ENCODE results near the gene RNF41.

Gene RNF41

DNA sequence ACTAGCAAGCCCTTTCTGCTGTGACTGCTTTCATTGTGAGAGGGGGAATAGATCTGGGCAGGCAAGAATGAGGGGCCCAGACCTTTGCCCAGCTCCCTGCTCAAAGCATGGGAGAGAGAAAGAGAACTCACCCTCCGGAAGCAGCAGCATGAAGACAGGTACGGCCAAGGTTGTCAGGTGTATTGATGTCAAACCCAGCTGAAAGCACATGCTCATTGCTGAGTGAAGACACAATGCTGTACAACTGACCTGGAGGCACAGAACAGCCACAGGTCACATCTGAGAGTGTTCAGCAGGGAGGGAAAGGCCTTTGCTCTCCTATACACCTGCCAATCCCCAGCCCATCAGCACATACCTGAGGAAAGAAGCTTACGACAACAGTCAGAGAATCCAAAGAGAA lies 30.9 kb upstream of the RNF41 start:
- ChIA-PET CTCF (interaction anchor here (0.7 to 9.8 kb wide), 6 partner anchors 9 to 62 kb away, joined by 3 to 72 read pairs (median 4); partner anchors contain the start of genes COQ10A, RNF41 and SMARCC2), POLR2A (interaction anchor here (0.5 to 1.2 kb wide), 3 partner anchors 10 to 92 kb away, joined by 3 to 5 read pairs (median 3); partner anchors contain the start of gene RNF41)
- TF ChIP-seq, protein P1, sequence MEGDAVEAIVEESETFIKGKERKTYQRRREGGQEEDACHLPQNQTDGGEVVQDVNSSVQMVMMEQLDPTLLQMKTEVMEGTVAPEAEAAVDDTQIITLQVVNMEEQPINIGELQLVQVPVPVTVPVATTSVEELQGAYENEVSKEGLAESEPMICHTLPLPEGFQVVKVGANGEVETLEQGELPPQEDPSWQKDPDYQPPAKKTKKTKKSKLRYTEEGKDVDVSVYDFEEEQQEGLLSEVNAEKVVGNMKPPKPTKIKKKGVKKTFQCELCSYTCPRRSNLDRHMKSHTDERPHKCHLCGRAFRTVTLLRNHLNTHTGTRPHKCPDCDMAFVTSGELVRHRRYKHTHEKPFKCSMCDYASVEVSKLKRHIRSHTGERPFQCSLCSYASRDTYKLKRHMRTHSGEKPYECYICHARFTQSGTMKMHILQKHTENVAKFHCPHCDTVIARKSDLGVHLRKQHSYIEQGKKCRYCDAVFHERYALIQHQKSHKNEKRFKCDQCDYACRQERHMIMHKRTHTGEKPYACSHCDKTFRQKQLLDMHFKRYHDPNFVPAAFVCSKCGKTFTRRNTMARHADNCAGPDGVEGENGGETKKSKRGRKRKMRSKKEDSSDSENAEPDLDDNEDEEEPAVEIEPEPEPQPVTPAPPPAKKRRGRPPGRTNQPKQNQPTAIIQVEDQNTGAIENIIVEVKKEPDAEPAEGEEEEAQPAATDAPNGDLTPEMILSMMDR (IDR thresholded peaks at IDR 0.05; ENCODE audit: insufficient read depth, low read length, missing control alignments): no peak
- no peak overlapping the region for H3K4me3 ChIP-seq (ENCODE audit: low read depth, low read length)
- no peak for DNase-seq (ENCODE audit: low read depth, low spot score)

DNA sequence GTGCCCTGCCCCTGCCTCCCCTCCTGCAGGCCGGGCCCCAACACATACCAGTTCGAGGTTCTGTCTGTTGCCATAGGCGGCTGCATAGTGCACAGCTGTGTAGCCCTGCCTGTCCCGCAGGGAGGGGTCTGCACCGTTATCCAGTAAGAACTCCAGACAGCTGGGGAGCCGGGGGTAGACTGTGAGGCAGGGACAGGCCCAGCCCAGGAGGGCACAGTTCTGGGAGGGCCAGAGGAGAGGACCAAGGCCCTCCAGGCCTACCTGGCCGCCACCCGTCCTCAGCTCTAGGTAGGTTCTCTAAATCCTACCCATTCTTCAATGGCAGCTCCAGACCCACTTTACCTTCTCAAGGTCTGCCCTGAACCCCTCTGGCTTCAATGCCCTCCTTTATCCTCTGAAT lies 27.0 kb upstream of the RNF41 start:
- TF ChIP-seq, protein P1 (IDR thresholded peaks at IDR 0.05; ENCODE audit: insufficient read depth, low read length, missing control alignments): no peak
- no peak for DNase-seq (ENCODE audit: low read depth, low spot score)
- CTCF ChIA-PET: interaction anchor here (0.8 to 4.6 kb wide), 5 partner anchors 9 to 59 kb away, joined by 3 to 52 read pairs (median 3); partner anchors contain the start of genes ANKRD52 and SMARCC2
- POLR2A ChIA-PET: interaction anchor here (0.6 to 4.1 kb wide), 3 partner anchors 8 to 14 kb away, joined by 3 to 21 read pairs (median 15); no protein-coding TSS in a partner anchor
- no peak overlapping the region for H3K4me3 ChIP-seq (ENCODE audit: low read depth, low read length)

DNA sequence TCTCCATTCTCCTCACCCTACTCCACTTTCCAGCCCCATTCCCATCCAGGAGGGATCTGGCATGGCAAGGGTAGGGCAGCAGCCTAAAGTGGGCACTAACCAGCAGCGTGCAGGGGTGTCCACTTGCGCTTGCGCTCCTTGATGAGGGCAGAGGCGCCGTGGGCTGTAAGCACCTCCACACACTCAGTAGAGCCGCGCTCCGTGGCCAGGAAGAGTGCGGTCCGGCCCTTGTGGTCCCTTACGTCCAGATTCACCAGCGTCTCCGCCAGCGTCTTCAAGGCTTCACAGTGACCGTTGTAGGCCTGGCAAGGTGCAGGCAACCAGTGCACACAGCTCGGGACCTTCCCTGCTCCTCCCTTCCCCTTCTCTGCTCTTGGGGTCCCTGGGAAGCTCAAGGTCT lies 26.2 kb upstream of the RNF41 start:
- POLR2A ChIA-PET: interaction anchor here (2.8 to 4.1 kb wide), 2 partner anchors 9 to 11 kb away, joined by 15 to 21 read pairs; no protein-coding TSS in a partner anchor
- CTCF ChIA-PET: interaction anchor here (0.9 to 4.6 kb wide), 4 partner anchors 10 to 42 kb away, joined by 3 to 52 read pairs (median 4); partner anchors contain the start of gene ANKRD52
- no peak overlapping the region for H3K4me3 ChIP-seq (ENCODE audit: low read depth, low read length)
- no peak for DNase-seq (ENCODE audit: low read depth, low spot score)
- TF ChIP-seq, protein P1 (IDR thresholded peaks at IDR 0.05; ENCODE audit: insufficient read depth, low read length, missing control alignments): no peak

DNA sequence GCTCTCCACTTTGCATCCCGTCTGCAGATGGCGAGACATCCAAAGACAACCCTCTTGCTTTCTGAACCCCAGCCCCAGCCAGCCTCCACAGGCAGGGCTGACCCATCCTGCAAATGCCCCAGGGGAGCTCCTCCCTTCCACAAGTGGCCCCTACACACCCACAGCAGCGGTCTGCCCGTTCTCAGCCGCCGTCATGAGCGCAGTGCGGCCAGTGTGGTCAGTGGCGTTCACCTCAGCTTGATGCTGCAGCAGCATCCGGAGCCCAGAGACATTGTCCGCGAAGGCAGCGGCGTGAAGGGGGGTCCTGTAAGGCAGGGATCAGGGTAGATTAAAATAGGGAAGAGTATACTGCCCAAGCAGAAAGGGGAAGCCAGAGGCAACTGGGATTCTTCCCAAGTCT lies 22.8 kb upstream of the RNF41 start:
- no peak overlapping the region for H3K4me3 ChIP-seq (ENCODE audit: low read depth, low read length)
- TF ChIP-seq, protein P1 (IDR thresholded peaks at IDR 0.05; ENCODE audit: insufficient read depth, low read length, missing control alignments): no peak
- DNase-seq (ENCODE audit: low read depth, low spot score): no peak
- ChIA-PET CTCF (interaction anchor here (1.1 to 1.7 kb wide), 4 partner anchors 11 to 55 kb away, joined by 3 to 13 read pairs (median 8); partner anchors contain the start of genes ANKRD52 and SMARCC2), POLR2A (interaction anchor here (0.9 to 1.0 kb wide), 3 partner anchors 11 to 23 kb away, joined by 3 to 5 read pairs (median 3); partner anchors contain the start of genes ANKRD52 and RNF41)

DNA sequence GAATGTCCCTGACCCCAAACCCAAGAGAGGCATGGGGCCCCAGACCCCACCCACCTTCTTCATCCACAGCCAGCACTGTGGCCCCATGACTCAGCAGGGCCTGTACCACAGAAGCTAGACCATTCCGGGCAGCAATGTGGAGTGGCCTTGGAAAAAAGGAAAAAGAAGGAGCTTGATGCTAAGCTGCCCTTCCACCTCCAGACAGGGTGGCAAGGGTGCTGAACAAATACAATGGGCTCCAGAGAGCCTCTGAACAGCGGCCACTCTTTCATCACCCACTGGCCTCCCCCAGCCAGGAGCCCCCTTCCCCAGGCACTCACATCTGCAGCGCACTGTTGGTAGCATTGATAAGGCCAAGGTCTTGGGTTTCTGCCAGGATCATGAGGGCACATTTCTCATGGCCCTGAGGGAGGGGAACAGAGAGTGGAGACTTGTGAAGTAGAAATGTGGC lies 22.0 kb upstream of the RNF41 start:
- no peak for DNase-seq (ENCODE audit: low read depth, low spot score)
- TF ChIP-seq, protein P1 (IDR thresholded peaks at IDR 0.05; ENCODE audit: insufficient read depth, low read length, missing control alignments): no peak
- H3K4me3 ChIP-seq (ENCODE audit: low read depth, low read length): no peak overlapping the region
- ChIA-PET CTCF (interaction anchor here (1.7 kb wide), 2 partner anchors 10 to 13 kb away, joined by 9 to 13 read pairs; partner anchors contain the start of gene ANKRD52), POLR2A (interaction anchor here (1.0 kb wide), 2 partner anchors 10 to 14 kb away, joined by 3 read pairs; partner anchors contain the start of gene ANKRD52)

DNA sequence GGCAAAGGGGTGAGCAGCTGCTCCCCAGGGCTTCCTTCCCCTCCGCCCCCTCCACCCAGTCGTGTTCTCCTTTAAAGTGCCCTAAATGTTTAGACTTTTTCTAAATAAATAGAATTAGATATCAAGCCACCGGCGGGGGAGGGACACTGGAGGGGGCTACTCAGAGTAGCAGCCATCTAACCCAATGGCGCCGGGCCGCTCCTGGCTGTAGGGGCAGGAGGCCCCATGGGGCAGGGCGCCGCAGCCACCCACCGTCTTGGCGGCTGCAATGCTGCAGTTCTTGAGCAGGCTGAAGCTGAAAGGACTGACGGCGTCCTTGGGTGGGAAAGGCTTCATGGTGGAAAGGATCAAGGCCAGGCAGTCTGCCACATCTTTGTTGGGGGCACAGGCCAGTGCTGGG lies 21.3 kb upstream of the RNF41 start:
- no peak overlapping the region for H3K4me3 ChIP-seq (ENCODE audit: low read depth, low read length)
- POLR2A ChIA-PET: interaction anchor here (0.8 to 1.0 kb wide), 2 partner anchors 9 kb away, joined by 3 read pairs; no protein-coding TSS in a partner anchor
- TF ChIP-seq, protein P1 (IDR thresholded peaks at IDR 0.05; ENCODE audit: insufficient read depth, low read length, missing control alignments): no peak
- CTCF ChIA-PET: interaction anchor here (1.0 to 2.4 kb wide), 4 partner anchors 10 to 124 kb away, joined by 3 to 9 read pairs (median 4); partner anchors contain the start of gene ANKRD52
- no peak for DNase-seq (ENCODE audit: low read depth, low spot score)

All from AG04449 (cell line).